Chondrocyte (in vitro differentiated cells): ENCODE data around the gene PGAM5. TPM values are rescaled to one million over a fixed set of nuclear protein-coding genes. Genes with fewer than 3 reads are reported as not detected.
A peak's percentile ranks its signal among the peaks of the same experiment; 100 is the strongest.
"Not testable (repeated sequence)": the region's sequence is repeated elsewhere in the genome, so short reads cannot be mapped to it uniquely, and the experiment has no call there.

Experiments used
- DNase-seq: peaks from one replicate; pipeline ENCODE4 v3.0.0; 2021; ENCODE audit warnings: mixed read lengths, low spot score
- H3K27ac Mint-ChIP-seq: one replicate; pipeline ENCODE4 v1.8.0; 2021; ENCODE audit warnings: mild to moderate bottlenecking, moderate library complexity, mixed read lengths; ENCODE audit not compliant: unreplicated experiment
- H3K27me3 Mint-ChIP-seq: 2 replicates; pipeline ENCODE4 v1.8.0; 2021; ENCODE audit warnings: low read depth, mixed read lengths
- H3K36me3 Mint-ChIP-seq: 2 replicates; pipeline ENCODE4 v1.8.0; 2021; ENCODE audit warnings: low read depth, mixed read lengths
- H3K4me1 Mint-ChIP-seq: 2 replicates; pipeline ENCODE4 v1.8.0; 2021; ENCODE audit warnings: low read depth, mild to moderate bottlenecking, mixed read lengths
- H3K4me3 Mint-ChIP-seq: one replicate; pipeline ENCODE4 v1.8.0; 2021; ENCODE audit warnings: mild to moderate bottlenecking, moderate library complexity, mixed read lengths; ENCODE audit not compliant: unreplicated experiment
- H3K9me3 Mint-ChIP-seq: 2 replicates; pipeline ENCODE4 v1.8.0; 2021; ENCODE audit warnings: low read depth, mixed read lengths
- CTCF ChIP-seq: fragments of 200-600 bp; sonication (generic); IDR thresholded peaks from 2 replicates; pipeline ENCODE4 v1.5.0; 2021; ENCODE audit warnings: antibody characterized with exemption, mild to moderate bottlenecking, moderate library complexity
- total RNA-seq: library from RNA; stranded (reverse); gene quantifications from 3 replicates; pipeline ENCODE4 v1.2.1, GENCODE V29; 2021

PGAM5 gene
- total RNA-seq, 1 donor from 2014 or later = 18.8 TPM

- H3K27me3 Mint-ChIP-seq = no peaks in the 10 kb centered on the region
- no peaks in the 10 kb centered on the region for H3K9me3 Mint-ChIP-seq
- peaks cover 30% of the 10 kb centered on the region for H3K36me3 Mint-ChIP-seq
- H3K27ac Mint-ChIP-seq = peak overlapping the region; percentile 27
- no peak for TF ChIP-seq CTCF
- DNase-seq = no peak
- no peak overlapping the region for H3K4me3 Mint-ChIP-seq
- no peaks in the 10 kb centered on the region for H3K4me1 Mint-ChIP-seq
Measured at GRCh38 chr12:132747896-132748295, 37.3 kb downstream of the PGAM5 start.

GRCh38 chr12:132748319-132748718 lies 37.7 kb downstream of the PGAM5 start:
- no peak for TF ChIP-seq CTCF
- Mint-ChIP-seq H3K27me3 (no peaks in the 10 kb centered on the region), H3K36me3 (peaks cover 30% of the 10 kb centered on the region), H3K27ac (no peak overlapping the region), H3K4me3 (no peak overlapping the region), H3K9me3 (no peaks in the 10 kb centered on the region), H3K4me1 (no peaks in the 10 kb centered on the region)
- DNase-seq = no peak

- DNase-seq, H3K27me3 Mint-ChIP-seq, H3K4me1 Mint-ChIP-seq, H3K9me3 Mint-ChIP-seq, H3K4me3 Mint-ChIP-seq, H3K27ac Mint-ChIP-seq: not testable (repeated sequence)
- peaks cover 17% of the 10 kb centered on the region for H3K36me3 Mint-ChIP-seq
Measured at GRCh38 chr12:132753670-132754069, 43.0 kb downstream of the PGAM5 start.

GRCh38 chr12:132754160-132754932 lies 43.7 kb downstream of the PGAM5 start:
- Mint-ChIP-seq H3K36me3 (peaks cover 15% of the 10 kb centered on the region), H3K27ac (no peak overlapping the region), H3K27me3 (no peaks in the 10 kb centered on the region), H3K4me1 (peaks cover 11% of the 10 kb centered on the region), H3K4me3 (no peak overlapping the region), H3K9me3 (no peaks in the 10 kb centered on the region)
- no peak for DNase-seq
- TF ChIP-seq CTCF = no peak

GRCh38 chr12:132758825-132759224 lies 48.2 kb downstream of the PGAM5 start:
- not testable (repeated sequence) for H3K9me3 Mint-ChIP-seq, H3K27me3 Mint-ChIP-seq, DNase-seq, H3K4me3 Mint-ChIP-seq, H3K36me3 Mint-ChIP-seq
- Mint-ChIP-seq H3K4me1 (peaks cover 28% of the 10 kb centered on the region), H3K27ac (peak overlapping the region; percentile 68)

GRCh38 chr12:132759359-132759758 lies 48.7 kb downstream of the PGAM5 start:
- no peak for DNase-seq
- H3K27ac Mint-ChIP-seq = peak overlapping the region; percentile 96

More at GRCh38 chr12:132759359-132759758, 48.7 kb downstream of the PGAM5 start:
- Mint-ChIP-seq H3K9me3 (no peaks in the 10 kb centered on the region), H3K4me1 (peaks cover 28% of the 10 kb centered on the region), H3K4me3 (peak overlapping the region; percentile 86), H3K36me3 (peaks cover 5% of the 10 kb centered on the region), H3K27me3 (no peaks in the 10 kb centered on the region)
- no peak for TF ChIP-seq CTCF
